Measurements from ENCODE around the gene PCSK6. TPM values are rescaled to one million over a fixed set of nuclear protein-coding genes. Genes with fewer than 3 reads are reported as not detected.
"Not testable (repeated sequence)": the region's sequence is repeated elsewhere in the genome, so short reads cannot be mapped to it uniquely, and the experiment has no call there.

The PCSK6 gene
- polyA plus RNA-seq, 3 donors: 7.2 to 10.1 (median 7.2) TPM

DNA sequence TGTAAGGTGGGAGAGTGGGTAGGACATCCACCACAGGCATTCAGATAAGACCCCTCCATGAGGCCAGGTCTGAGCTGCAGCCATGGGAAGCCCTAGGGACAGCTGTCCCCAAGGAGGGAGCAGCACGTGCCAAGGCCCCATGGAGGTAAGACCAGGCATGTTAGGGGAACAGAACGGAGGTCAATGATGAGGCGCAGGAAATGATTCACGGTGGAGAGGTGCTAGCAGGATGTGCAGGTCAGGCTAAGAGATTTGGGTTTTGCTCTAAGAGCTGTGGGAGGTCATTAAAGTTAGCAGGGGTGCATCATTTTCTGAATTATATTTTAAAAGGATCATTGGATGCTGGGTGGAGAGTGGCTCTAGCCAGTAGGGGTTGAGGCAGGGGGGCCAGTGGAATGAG, 128.1 kb downstream of the PCSK6 start:
- DNase-seq: no peak

DNA sequence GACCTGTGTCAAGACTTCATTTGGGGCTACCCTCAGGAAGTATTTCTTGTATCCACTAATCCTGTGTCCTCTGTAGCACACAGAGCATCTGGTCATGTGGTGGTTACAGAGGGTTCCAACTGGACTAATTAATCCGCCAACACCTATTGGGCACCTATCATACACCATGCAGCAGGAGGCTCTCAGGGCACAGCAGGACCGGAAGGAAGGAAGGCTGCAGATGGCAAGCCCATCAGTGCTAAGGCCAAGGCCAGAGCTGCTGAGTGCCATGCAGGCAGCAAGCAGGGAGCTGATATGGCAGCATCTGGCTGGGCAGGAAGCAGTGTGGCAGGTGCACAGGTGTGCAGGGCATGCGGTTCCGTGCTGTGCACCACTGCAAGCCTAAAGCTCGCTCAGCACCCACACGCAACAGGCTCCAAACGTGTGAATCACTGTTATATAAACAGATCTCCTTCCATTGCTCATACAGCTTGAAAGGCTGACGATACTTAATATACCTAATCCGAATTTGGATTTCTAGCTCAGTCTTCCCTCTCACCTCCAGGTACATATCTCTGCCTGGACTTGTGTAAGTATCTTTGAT, 130.1 kb downstream of the PCSK6 start:
- no peak for DNase-seq

DNA sequence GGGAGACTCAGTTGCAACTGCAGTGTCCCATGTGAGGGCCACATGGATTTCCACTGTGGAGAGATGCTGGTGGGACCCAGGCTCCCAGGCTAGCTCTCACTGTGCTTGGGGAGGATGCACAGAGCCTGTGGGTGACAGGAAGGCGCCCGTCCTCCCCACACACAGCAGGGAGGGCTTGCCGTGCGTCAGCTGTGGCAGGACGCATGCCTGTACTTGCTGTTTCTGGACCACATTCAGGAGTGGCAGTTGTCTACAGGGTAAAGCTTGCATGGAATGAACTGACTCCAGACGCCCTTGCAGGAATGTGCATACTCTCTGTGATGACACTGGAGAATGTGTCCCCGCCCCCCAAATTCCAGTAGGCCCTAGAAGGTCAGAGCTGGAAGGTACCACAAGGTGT, 130.6 kb downstream of the PCSK6 start:
- no peak for DNase-seq

DNA sequence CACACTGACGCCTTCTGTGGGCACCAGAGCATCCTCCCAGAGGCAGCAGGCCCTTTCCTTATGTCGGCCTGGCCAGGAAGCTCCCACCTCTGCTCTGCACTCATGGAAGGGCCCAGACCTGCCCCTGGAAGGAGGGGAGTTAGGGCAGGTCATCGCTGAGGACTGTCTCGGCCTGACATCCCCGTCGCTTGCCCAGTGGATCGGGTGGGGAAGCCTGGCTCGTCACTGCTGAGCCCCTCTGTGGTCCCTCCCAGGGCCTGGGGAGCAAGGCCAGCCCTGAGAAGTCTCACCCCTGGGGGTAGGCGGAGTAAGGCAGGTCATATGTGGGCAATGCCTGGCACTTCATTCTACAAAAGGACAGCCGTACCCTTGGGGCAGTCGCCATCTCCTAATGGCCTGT, 131.6 kb downstream of the PCSK6 start:
- no peak for DNase-seq

DNA sequence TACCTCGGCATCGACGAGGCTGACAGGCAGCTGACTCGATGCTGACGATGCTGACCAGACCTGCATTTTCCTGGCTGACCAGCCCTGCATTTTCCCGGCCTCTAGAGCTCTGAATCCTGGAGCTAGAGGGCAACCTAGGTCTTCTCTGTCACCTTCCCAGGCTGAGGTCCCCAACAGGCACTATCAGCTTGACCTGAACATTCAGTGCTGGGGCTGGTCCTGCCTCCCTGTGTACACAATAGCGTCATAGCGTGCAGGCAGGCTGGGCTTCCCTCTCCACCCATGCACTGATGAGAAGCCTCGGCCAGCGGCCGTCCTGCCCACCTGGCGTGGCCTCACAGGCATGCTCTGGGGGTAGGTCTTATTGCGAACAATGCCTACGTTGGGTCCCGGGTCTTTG, 132.2 kb downstream of the PCSK6 start:
- no peak for DNase-seq

DNA sequence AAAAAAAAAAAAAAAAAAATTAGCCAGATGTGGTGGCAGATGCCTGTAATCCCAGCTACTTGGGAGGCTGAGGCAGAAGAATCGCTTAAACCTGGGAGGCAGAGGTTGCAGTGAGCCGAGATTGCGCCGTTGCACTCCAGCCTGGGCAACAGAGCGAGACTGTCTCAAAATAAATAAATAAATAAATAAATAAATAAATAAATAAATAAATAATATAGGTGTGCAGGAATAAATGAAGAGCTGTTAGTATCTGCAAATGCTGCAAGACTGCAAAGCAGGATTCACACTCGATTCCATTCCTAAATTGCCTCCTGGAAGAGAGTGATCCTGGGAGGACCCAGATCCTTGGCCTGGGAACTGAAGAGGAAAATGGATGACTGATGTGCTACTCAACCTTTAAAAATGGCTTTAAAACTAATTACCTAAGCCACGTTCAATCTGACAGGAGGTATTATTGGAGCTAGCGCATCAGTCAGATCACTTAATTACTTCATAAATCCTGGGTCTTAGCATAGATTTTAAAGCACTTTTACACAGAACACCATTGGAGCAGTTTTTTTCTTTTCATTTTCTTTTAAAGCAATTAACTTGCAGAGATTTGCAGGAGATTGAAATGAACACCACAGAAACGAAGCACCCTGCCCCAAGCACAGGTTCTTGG, 132.9 kb downstream of the PCSK6 start:
- DNase-seq: not testable (repeated sequence)

DNA sequence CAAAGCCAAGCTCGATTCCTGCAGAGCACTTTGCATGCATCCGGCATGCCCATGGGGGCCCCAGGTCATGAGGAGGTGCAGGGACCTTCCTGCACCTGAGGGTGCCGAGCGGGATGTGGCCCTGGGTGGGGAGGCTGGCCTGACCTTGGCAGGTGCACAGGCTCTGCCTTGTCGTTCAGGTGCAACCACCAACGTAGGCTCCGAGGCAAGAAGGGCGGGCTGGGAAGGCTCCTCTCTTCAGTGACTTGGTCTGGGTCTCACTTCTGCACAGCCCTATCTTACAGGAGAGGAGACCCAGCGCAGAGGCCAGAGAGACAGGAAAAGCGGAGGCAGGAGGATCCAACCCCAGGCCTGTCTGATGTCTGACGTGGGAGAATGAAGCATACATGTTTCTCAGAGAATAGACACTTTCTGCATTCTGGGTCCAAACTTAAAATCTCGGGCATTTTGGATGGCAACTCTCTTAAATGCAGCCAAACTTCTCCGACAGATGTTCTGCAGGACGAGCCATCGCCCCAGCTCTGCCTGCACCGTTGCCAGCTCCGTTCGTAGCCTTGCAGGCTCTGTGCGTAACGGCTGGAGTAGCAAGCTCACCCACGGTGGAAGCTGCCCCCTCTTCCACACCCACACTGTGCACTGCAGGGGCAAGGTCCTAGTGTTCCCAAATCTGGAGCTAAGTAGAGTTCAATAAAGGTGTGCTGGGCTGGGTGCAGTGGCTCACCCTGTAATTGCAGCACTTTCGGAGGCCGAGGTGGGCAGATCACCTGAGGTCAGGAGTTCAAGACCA, 133.6 kb downstream of the PCSK6 start:
- no peak for DNase-seq

DNA sequence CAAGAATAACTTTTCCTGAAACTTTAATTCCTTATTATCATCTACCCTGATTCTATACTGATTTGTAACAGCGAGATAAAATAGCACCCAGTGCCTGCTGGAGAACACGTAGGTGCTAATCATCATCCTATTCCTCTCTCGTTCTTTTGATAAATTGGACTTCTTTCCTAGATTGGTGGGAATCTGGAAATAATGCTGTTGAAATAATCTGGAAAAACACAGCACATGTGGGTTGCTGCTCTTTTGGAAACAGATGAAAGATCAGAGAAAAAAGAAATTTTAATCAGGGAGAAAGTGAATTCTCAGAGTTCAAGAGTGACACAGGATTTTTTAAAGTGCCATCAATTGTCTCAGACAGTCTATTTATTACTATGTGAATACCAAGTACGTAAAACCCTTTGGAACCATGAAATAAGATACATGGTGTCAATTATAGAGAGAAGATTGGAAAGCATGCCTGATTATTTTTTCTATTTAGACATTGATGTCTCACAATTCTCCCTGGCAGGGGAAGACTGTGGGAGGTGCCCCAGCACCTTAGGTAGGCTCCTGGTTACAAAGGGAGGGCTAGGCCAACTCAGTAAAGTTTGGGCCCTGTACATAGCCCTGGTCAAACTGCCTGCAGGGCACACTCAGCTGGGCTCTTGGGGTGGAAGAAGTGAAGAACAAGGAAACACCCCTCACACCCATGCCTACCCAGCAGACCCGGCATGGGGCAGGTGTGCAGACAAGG, 134.4 kb downstream of the PCSK6 start:
- no peak for DNase-seq

DNA sequence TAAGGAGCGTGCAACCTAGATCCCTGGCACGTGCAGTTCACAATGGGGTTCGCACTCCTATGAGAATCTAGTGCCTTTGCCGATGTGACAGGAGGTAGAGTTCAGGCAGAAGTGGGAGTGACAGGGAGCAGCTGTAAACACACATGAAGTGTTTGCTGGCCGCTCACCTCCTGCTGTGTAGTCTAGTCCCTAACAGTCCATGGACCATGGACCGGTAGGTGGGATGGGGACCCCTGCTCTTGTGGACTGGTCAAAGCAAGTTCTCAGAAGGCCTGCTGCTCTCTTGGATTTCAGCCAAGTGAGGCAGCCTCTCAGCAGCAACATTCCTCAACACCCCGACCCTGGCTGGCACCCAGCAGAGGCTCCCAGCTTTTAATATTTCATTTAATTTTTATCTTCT, 136.3 kb downstream of the PCSK6 start:
- DNase-seq: no peak

DNA sequence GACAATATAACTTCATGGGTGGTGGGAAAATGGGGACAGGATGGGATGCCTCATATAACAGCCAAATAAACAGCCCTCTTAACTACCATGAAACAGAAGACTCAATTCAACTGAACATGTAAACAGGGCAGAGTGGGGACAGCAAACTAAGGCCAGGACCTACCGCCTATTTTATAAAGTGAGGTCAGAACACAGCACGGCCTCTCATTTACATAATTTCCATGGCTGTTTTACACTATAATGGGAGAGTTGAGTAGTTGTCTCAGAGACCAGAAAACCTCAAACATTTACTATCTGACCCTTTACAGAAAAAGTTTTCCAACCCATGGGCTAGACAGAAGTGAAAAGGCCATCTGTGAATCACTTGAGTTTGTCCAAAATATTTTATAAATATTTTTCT, 137.8 kb downstream of the PCSK6 start:
- DNase-seq: no peak

DNA sequence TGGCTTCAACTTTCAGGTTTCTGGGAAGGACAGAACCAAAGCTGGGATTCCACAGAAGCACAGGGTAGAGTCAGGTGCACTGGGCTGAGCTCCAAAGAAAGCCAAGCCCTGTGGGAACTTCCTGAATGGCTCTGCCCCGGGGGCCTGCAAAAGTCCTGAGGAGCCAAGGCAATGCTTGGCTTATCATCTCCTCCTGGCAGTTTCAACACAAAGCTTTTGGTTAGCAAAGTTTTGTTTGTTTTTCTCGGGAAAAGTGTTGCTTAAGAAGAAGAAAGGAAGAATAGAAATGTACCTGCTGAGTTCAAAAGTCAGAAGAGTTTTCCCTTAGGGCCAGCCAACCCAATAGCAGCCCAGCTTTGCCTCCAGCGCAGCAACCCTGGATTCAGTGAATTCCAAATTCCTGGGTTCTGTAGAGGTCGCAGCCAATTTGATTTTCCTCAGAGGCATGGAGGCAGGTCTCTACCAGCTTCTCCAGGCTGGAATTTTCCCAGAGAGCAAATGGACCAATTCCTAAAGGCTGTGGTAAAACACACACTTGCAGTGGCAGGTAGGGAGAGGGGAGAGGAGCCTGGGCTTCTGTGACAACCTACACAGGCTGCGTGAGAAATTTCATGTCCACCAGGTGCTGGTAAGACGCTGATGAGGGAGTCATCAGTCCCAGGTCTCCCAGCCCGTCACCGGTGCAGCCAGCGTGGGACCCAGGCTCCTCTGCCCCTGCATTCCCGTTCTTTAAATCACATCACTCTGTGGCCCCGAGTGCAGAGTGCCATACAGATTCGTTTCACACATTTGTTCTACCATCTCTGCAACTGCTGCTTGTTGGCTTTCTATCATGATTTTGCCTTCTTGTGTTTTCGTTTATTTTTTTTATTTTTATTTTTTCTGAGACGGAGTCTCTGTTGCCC, 140.2 kb downstream of the PCSK6 start:
- DNase-seq: no peak

DNA sequence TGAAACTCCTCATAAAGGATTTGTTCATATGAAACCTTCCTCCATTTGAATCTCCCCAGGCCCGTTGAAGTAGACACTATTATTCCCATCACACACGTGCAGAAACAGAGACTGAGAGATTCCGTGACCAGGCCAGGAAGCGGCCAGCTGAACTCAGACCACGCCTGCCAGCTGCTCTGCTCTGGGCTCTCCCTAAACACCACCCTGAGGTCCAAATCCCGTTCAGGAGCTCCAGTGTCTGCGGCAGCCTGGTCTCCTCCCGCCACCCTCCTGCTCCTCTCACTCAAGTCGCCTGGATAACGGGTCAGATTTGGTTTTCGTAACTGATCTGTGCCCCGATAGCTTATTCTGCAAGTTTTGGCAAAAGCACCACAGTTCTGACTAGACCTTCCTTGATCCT, 140.9 kb downstream of the PCSK6 start:
- DNase-seq: no peak

DNA sequence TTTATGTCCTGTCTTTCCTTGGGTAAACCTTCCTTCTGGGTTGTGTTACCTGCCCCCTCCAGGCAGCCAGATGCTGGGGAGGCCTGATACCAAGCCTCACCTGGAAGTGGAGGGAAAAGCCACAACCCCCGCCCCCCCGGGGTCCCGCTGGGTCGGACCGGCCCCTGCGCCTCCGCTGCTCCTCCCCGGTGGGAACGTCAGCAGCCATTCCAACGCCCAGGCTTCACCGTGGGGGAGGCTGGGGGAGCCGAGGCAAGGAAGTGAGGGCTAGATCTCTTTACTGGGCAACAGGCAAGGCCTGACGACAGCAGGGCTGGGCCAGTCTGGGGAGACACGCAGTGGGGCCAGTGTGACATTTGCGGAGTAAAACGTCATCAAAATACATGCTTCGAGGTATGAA, 141.5 kb downstream of the PCSK6 start:
- no peak for DNase-seq

DNA sequence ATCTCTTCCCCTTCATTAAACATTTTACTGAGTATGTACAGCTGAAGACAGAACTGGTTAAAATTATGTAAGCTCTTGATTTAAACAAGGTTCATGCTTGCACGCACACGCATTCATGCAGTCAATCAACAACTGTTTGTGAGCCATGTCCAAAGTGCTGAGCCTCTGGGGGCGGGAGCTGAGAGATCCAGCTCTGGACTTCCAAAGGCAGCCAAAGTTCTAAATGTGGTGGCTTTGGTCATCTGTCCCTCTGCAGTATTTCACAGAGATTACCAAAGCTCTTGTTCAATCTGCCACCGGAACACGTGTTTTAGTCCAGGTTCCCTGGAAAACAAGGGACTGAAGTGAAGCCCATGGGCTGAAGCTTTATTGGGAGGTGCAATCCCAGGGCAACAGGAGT, 142.1 kb downstream of the PCSK6 start:
- DNase-seq: no peak

DNA sequence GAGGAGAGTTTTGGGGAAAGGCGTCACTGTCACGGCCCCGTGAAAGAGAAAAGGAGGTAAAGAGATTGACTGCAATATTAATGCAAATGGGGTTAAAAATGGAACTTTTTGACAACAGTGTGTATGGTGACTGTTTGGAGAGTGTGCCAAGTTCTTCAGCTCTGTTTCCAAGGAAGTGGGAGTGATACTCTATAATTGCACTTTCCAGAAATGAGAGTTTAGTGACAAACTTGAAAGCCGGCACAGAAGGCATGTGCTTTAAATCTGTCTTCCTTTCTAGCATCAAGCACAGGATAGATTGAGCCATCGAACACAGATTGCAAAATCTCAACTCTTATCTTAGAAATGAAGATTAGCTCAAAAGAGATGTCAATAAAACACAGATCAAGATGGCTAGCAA, 142.6 kb downstream of the PCSK6 start:
- no peak for DNase-seq

DNA sequence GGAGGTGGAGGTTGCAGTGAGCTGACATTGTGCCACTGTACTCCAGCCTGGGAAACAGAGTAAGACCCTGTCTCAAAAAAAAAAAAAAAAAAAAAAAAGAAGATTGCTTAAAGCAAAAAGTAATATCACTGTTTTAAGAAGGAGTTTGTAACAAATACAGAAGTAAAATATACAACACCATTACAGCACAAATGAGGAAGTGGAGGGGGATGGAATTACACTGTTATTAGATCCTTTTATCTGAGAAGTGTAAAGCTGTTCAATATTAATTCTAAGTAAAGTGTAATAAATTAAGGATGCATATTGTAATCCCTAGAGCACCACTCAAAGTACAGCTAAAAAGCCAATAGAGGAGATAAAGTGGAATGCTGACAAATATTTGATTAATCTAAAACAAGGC, 147.5 kb downstream of the PCSK6 start:
- DNase-seq: no peak

DNA sequence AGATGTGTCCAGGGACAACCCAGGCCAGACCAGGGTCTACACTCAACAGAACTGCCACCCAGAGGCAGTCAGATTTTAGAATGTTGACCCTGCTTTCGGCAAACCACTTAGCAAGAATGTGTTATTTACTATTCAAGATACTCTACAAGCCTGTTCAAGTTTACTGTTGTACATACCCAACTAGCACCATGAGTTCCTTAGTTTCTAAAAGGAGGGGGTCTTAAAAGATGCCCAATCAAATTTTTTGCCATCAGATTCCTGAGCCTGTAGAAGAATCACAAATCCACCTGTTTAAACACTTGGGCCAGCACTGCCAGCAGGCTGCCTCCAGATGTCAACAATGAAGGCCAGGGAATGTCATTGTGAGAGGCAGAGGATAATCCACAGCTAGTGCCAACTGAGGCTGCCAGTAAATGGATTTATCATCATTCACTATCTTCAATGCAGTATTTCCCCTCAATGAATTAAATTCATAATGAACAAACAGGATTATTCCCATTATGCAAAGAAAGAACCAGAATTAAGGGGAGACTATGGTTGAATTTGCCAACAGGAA, 150.9 kb downstream of the PCSK6 start:
- DNase-seq: no peak

DNA sequence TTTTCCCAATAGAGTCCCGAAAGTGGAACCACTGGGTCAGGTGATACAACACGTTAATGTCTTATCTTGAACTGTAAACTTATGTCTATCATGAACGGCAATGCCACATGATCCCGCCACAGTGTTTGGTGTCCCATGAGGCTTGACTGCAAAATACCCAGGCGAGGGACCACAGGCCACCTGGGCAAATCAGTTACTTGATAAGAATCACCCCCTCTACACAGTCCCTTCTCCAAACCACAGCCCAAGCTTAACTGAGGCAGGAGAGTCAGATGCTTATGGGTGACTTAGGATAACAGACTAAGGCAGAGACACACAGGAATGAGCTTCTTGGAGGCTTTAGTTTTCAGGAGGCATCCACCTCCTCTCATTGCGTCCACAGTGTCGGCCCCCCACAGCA, 151.5 kb downstream of the PCSK6 start:
- DNase-seq: no peak

DNA sequence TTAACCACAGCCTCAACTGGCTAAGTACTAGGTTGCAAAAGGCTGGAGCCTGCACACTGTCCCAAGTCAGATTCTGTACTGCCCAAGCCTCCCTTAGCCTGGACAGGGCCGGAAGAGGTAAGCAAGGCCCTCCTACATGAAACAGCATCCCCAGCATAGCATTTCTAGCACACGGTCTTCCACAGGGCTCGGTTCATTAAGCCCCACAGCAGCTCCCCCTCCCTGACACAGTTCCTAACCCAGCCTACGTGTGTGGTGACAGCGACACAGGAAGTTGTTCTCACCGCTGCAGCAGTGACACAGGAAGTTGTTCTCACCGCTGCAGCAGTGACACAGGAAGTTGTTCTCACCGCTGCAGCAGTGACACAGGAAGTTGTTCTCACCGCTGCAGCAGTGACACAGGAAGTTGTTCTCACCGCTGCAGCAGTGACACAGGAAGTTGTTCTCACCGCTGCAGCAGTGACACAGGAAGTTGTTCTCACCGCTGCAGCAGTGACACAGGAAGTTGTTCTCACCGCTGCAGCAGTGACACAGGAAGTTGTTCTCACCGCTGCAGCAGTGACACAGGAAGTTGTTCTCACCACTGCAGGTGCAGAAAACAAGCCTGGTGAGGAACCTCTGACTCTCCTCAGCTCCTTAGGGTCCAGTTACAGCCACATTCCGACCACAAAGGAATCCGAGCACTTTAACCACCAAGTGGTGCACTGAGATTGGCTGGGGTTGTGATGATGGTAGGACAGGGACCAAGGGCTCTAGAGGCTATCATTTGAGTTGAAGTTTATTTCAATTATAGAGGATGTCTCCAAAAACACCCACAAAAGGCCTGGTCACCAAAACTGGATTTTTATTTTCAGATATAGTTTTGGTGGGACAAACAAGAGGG, 155.4 kb downstream of the PCSK6 start:
- DNase-seq: not testable (repeated sequence)

DNA sequence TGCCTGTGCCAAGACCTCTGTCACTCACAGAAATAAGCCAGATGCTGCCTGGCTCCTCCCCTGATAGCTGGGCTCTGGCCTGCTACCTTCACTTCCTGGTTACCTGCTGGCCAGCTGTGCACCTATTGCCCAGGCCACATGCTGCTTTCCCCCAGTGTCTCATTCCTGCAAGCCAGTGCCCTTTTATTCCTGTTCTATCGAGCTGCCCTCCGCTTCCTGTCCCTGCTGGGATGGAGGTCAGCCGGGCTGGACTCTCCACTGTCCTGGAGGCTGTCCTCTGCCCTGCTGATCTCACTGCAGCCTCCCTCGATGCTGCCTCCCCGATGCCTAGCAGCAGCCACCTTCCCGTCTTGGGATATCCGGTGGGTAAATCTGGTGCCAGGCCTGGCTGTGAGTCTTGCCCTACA, 157.4 kb downstream of the PCSK6 start:
- no peak for DNase-seq

Data from renal pelvis (tissue), 4 donors.